ENCODE measurements around the gene EPSTI1.

Gene EPSTI1

DNA sequence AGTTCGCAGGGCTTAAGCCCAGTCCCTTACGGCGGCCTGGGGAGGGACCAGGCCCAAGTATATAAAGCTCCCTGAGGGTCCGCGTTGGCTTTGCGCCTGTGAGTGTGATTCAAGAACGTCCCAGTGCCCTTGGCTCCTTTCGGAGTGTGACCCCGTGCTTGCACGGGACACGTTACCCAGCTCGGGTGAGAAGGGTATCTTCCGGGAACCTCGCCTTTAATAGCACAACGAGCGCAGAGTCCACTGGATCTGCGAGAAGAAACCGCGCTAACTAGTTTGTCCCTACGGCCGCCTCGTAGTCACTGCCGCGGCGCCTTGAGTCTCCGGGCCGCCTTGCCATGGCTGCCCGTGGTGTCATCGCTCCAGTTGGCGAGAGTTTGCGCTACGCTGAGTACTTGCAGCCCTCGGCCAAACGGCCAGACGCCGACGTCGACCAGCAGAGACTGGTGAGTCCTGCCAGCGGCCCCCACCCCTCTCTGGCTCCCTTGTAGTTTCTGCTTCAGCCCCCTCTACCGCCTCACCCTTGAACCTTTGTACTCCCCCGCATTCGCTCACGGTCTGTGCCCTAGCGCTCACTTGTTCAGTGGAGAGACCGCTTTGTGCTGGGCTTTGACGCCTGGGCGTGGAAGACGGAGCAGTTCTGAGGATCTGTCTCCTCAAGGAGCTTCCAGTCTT is 31.4 kb upstream of the EPSTI1 start, which contains the start of gene DNAJC15:
DNAJC15 (plus strand) TSS at position 298 of the 675 bp plus-strand sequence; CDS start at position 339, 41 bp downstream.
- Histone ChIP-seq H3K4me2 (ENCODE audit: low read length) (peak within 1 kb of the TSS; percentile 65), H3K4me1 (no peaks in the 10 kb centered on the region), H3K9me3 (ENCODE audit: control insufficient read depth, low read length) (no peaks in the 10 kb centered on the region), H3K27ac (peak within 1 kb of the TSS; percentile 33), H3K36me3 (ENCODE audit: control insufficient read depth, insufficient read depth, low read length) (no peaks in the 10 kb centered on the region), H3K9ac (no peak within 1 kb of the TSS), H2AFZ (peak within 1 kb of the TSS; percentile 96), H3K27me3 (ENCODE audit: control insufficient read depth, insufficient read depth, low read length) (no peaks in the 10 kb centered on the region), H3K4me3 (ENCODE audit: low read depth, low read length) (peak within 1 kb of the TSS; percentile 90), H3K79me2 (peaks cover 3% of the 10 kb centered on the region)
- TF ChIP-seq, protein P1, sequence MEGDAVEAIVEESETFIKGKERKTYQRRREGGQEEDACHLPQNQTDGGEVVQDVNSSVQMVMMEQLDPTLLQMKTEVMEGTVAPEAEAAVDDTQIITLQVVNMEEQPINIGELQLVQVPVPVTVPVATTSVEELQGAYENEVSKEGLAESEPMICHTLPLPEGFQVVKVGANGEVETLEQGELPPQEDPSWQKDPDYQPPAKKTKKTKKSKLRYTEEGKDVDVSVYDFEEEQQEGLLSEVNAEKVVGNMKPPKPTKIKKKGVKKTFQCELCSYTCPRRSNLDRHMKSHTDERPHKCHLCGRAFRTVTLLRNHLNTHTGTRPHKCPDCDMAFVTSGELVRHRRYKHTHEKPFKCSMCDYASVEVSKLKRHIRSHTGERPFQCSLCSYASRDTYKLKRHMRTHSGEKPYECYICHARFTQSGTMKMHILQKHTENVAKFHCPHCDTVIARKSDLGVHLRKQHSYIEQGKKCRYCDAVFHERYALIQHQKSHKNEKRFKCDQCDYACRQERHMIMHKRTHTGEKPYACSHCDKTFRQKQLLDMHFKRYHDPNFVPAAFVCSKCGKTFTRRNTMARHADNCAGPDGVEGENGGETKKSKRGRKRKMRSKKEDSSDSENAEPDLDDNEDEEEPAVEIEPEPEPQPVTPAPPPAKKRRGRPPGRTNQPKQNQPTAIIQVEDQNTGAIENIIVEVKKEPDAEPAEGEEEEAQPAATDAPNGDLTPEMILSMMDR (IDR thresholded peaks at IDR 0.05), result no peak

DNA sequence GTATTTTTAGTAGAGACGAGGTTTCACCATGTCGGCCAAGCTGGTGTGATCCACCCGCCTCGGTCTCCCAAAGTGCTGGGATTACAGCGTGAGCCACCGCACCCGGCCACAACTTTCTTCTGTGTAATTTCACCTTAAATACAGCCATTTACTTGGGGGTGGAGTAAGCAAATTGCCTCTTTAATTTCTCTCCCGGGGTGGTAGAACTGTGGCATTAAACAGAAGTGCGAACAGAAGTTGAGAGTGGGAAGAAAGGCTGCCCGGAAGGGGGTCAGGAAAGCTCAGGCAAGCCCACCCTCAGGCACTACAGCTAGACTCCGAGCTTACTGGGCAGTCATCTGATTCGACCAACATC is 30.9 kb upstream of the EPSTI1 start:
- Histone ChIP-seq H3K4me3 (ENCODE audit: low read depth, low read length) (peak overlapping the region; percentile 90), H2AFZ (peak overlapping the region; percentile 96), H3K36me3 (ENCODE audit: control insufficient read depth, insufficient read depth, low read length) (no peaks in the 10 kb centered on the region), H3K27ac (peak overlapping the region; percentile 33), H3K79me2 (peaks cover 3% of the 10 kb centered on the region), H3K4me2 (ENCODE audit: low read length) (peak overlapping the region; percentile 65), H3K9ac (no peak overlapping the region), H3K9me3 (ENCODE audit: control insufficient read depth, low read length) (no peaks in the 10 kb centered on the region), H3K27me3 (ENCODE audit: control insufficient read depth, insufficient read depth, low read length) (no peaks in the 10 kb centered on the region), H3K4me1 (no peaks in the 10 kb centered on the region)
- TF ChIP-seq, protein P1 (IDR thresholded peaks at IDR 0.05), result no peak

DNA sequence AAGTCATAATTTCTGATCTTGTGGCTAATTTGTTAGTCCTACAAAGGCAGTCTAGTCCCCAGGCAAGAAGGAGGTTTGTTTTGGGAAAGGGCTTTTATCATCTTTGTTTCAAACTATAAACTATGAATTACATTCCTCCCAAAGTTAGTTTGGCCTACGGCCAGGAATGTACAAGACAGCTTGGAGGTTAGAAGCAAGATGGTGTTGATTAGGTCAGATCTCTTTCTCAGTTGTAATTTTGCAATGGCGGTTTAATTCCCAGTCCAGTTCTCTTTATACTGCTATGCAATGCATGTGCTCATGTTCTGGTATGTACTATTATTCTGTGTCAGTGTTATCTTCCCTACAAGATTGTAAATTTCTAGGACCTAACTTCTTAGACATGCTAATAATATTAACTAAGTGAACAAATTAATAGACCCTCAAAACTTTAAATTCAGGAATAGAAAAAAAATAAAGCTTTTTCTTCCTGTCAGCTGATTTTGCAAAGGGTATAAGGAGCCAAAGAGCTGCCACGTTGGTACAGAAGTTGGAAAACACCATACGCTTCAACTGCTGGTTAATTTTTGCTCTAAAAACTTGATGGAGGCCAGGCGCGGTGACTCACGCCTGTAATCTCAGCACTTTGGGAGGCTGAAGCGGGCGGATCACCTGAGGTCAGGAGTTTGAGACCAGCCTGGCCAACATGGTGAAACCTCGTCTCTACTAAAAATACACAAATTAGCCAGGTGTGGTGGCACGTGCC is 30.1 kb upstream of the EPSTI1 start:
- no peak overlapping the region for H3K4me2 ChIP-seq (ENCODE audit: low read length)
- H3K27ac ChIP-seq, result no peak overlapping the region
- TF ChIP-seq, protein P1 (IDR thresholded peaks at IDR 0.05), result no peak
- no peak overlapping the region for H2AFZ ChIP-seq
- peaks cover 3% of the 10 kb centered on the region for H3K79me2 ChIP-seq
- no peak overlapping the region for H3K4me3 ChIP-seq (ENCODE audit: low read depth, low read length)
- H3K36me3 ChIP-seq (ENCODE audit: control insufficient read depth, insufficient read depth, low read length), result no peaks in the 10 kb centered on the region
- H3K9me3 ChIP-seq (ENCODE audit: control insufficient read depth, low read length), result no peaks in the 10 kb centered on the region
- H3K27me3 ChIP-seq (ENCODE audit: control insufficient read depth, insufficient read depth, low read length), result no peaks in the 10 kb centered on the region
- H3K4me1 ChIP-seq, result no peaks in the 10 kb centered on the region
- H3K9ac ChIP-seq, result no peak overlapping the region

DNA sequence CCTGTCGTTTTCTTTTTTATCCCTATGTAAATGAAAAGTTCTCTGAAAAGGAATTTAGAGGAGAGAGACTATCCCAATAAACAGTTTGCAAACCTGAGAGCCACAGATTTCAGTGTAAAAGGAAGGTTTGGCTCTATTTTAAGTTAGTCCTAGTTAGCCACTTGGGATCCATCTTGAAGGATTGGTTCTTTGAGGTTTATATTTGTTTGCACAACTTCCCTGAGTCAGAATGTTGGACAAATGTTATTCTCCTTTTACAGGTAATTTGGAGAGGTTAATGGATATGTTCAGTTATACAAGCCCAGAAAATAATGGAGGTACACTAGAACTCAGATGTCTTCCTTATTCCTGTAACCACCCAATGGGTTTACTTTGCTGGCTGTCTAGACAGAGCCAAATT is 28.8 kb upstream of the EPSTI1 start:
- Histone ChIP-seq H3K27me3 (ENCODE audit: control insufficient read depth, insufficient read depth, low read length) (no peaks in the 10 kb centered on the region), H3K36me3 (ENCODE audit: control insufficient read depth, insufficient read depth, low read length) (no peaks in the 10 kb centered on the region), H3K27ac (no peak overlapping the region), H3K9ac (no peak overlapping the region), H3K4me1 (no peaks in the 10 kb centered on the region), H2AFZ (no peak overlapping the region), H3K4me3 (ENCODE audit: low read depth, low read length) (no peak overlapping the region), H3K4me2 (ENCODE audit: low read length) (no peak overlapping the region), H3K9me3 (ENCODE audit: control insufficient read depth, low read length) (no peaks in the 10 kb centered on the region), H3K79me2 (peaks cover 3% of the 10 kb centered on the region)
- TF ChIP-seq, protein P1 (IDR thresholded peaks at IDR 0.05), result no peak

All from parathyroid adenoma (tissue), 2 donors.